Measurements from ENCODE around the gene NCAPD3. TPM values are rescaled to one million over a fixed set of nuclear protein-coding genes. Genes with fewer than 3 reads are reported as not detected.

NCAPD3 gene
- total RNA-seq, 2 donors from 2014 or later = 4.0 to 5.5 TPM

DNA sequence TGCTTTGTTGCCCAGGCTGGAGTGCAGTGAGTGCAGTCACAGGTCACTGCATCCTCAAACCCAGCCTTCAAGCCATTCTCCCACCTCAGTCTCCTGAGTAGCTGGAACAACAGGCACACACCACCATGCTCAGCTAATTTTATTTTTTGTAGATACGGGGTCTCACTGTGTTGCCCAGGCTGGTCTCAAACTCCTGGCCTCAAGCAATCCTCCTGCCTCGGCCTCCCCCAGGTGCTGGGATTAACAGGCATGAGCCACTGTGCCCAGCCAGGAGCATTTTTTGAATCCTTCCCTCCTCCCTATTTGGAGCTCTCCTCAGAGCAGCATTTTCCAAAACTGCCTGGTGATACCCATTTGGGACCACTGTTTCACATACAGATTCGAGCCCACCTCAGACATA lies 77.2 kb downstream of the NCAPD3 start:
- no peak overlapping the region for H3K4me3 ChIP-seq
- H3K4me1 ChIP-seq = no peaks in the 10 kb centered on the region
- H3K36me3 ChIP-seq = peaks cover 36% of the 10 kb centered on the region
- TF ChIP-seq CTCF (IDR thresholded peaks at IDR 0.05) = no peak
- H3K9me3 ChIP-seq = no peaks in the 10 kb centered on the region
- H3K27ac ChIP-seq = no peak overlapping the region
- no peak for DNase-seq (ENCODE audit: low spot score)
- no peaks in the 10 kb centered on the region for H3K27me3 ChIP-seq

- no peak for TF ChIP-seq CTCF (IDR thresholded peaks at IDR 0.05)
- Histone ChIP-seq H3K27ac (no peak overlapping the region), H3K4me1 (no peaks in the 10 kb centered on the region), H3K36me3 (peaks cover 27% of the 10 kb centered on the region), H3K4me3 (no peak overlapping the region), H3K9me3 (no peaks in the 10 kb centered on the region), H3K27me3 (no peaks in the 10 kb centered on the region)
- DNase-seq (ENCODE audit: low spot score) = no peak
Measured at GRCh38 chr11:134145715-134146114, 78.1 kb downstream of the NCAPD3 start.

- Histone ChIP-seq H3K4me1 (peaks cover 0 to 3% of the 10 kb centered on the region in 2 donors), H3K36me3 (peaks cover 17% of the 10 kb centered on the region)
- TF ChIP-seq CTCF (IDR thresholded peaks at IDR 0.05) = no peak
Measured at GRCh38 chr11:134144744-134145143, 79.0 kb downstream of the NCAPD3 start.

GRCh38 chr11:134143801-134144200 lies 80.0 kb downstream of the NCAPD3 start:
- no peak for TF ChIP-seq CTCF (IDR thresholded peaks at IDR 0.05)
- no peaks in the 10 kb centered on the region for H3K9me3 ChIP-seq
- H3K36me3 ChIP-seq = peaks cover 8% of the 10 kb centered on the region

More at GRCh38 chr11:134144744-134145143, 79.0 kb downstream of the NCAPD3 start:
- DNase-seq (ENCODE audit: low spot score) = no peak
- Histone ChIP-seq H3K9me3 (no peaks in the 10 kb centered on the region), H3K27ac (no peak overlapping the region), H3K4me3 (no peak overlapping the region), H3K27me3 (no peaks in the 10 kb centered on the region)

GRCh38 chr11:134142536-134142935 lies 81.2 kb downstream of the NCAPD3 start:
- Histone ChIP-seq H3K27me3 (no peaks in the 10 kb centered on the region), H3K27ac (no peak overlapping the region), H3K36me3 (peaks cover 8% of the 10 kb centered on the region), H3K4me1 (peaks cover 0 to 8% of the 10 kb centered on the region in 2 donors), H3K9me3 (no peaks in the 10 kb centered on the region), H3K4me3 (no peak overlapping the region)
- DNase-seq (ENCODE audit: low spot score) = no peak
- TF ChIP-seq CTCF (IDR thresholded peaks at IDR 0.05) = no peak

More at GRCh38 chr11:134143801-134144200, 80.0 kb downstream of the NCAPD3 start:
- no peak overlapping the region for H3K27ac ChIP-seq
- no peaks in the 10 kb centered on the region for H3K27me3 ChIP-seq
- no peak overlapping the region for H3K4me3 ChIP-seq
- peaks cover 0 to 8% of the 10 kb centered on the region in 2 donors for H3K4me1 ChIP-seq
- no peak for DNase-seq (ENCODE audit: low spot score)

- Histone ChIP-seq H3K27me3 (no peaks in the 10 kb centered on the region), H3K9me3 (no peaks in the 10 kb centered on the region), H3K36me3 (peaks cover 8% of the 10 kb centered on the region), H3K27ac (no peak overlapping the region), H3K4me1 (peaks cover 0 to 8% of the 10 kb centered on the region in 2 donors), H3K4me3 (no peak overlapping the region)
- no peak for TF ChIP-seq CTCF (IDR thresholded peaks at IDR 0.05)
- no peak for DNase-seq (ENCODE audit: low spot score)
Measured at GRCh38 chr11:134140961-134141490, 82.7 kb downstream of the NCAPD3 start.
